ENCODE data around the gene CATSPERE.
"Not testable (repeated sequence)": the region's sequence is repeated elsewhere in the genome, so short reads cannot be mapped to it uniquely, and the experiment has no call there.

CATSPERE gene

DNA sequence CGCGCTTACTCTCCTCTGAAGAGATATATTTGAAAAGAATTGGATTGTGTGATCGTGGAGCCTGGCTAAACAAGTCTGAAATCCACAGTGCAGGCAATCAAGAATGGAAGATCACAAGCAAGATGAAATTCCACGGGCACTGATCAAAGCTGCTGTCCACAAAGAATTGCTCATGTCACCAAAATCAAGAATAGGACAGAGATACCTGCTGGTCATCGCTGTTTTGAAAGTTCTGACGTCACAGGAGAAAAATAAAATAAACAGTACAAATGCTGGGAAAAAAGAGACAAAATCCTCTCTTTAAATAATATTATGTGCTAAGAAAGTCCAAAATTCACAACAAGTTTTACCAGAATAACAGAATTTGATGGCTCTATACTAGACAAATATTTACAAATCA lies 179.8 kb downstream of the CATSPERE start:
- DNase-seq = no peak

DNA sequence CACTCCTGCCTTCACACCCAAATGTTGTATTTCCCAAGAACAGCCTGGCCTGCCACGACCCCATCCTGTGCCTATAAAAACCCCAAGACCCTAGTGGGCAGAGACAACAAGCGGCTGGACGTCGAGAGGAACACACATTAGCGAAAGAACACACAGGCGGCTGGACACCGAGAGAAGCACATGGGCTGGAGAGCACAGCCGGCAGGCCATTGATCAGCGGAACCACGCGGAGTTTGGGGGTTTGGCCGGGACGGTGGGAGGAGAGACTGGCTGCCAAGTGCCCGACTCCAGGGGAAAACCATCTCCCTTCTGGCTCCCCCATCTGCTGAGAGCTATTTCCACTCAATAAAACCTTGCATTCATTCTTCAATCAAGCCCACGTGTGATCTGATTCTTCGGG lies 181.5 kb downstream of the CATSPERE start:
- no peak for DNase-seq

GRCh38 chr1:244642988-244643387 lies 181.9 kb downstream of the CATSPERE start:
- no peak for DNase-seq

- DNase-seq = no peak
Observed at GRCh38 chr1:244645414-244645813, 184.3 kb downstream of the CATSPERE start.

GRCh38 chr1:244645890-244646289 lies 184.8 kb downstream of the CATSPERE start:
- no peak for DNase-seq

DNA sequence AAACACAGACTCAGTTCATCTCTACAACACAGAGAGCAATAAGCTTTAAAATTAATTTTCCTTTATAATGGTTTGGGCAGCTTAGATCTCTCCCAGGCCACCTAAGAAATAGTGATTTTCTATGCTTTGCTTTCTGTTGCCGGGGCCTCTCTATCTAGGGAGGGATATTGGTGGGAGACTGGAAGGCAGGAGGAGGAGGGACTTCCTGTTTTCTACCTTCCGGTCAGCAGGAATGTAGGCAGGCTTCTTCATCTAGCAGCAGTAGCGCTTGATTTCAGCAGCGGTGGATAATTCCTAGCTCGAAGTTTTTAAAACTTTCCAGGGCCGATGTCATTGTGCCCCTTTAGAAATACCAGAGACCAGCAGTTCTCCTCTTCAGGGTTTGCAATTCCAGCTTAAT lies 186.7 kb downstream of the CATSPERE start:
- no peak for DNase-seq

- no peak for DNase-seq
Observed at GRCh38 chr1:244651956-244652622, 191.0 kb downstream of the CATSPERE start.

GRCh38 chr1:244652623-244653438 lies 191.8 kb downstream of the CATSPERE start, which contains the start of gene DESI2:
TSS of gene DESI2 (plus strand) at chr1:244653126. CDS start at chr1:244653314, 188 bp downstream.
- peak; percentile 81 to 95 for DNase-seq

- DNase-seq = no peak
Observed at GRCh38 chr1:244653439-244654107, 192.5 kb downstream of the CATSPERE start.

DNA sequence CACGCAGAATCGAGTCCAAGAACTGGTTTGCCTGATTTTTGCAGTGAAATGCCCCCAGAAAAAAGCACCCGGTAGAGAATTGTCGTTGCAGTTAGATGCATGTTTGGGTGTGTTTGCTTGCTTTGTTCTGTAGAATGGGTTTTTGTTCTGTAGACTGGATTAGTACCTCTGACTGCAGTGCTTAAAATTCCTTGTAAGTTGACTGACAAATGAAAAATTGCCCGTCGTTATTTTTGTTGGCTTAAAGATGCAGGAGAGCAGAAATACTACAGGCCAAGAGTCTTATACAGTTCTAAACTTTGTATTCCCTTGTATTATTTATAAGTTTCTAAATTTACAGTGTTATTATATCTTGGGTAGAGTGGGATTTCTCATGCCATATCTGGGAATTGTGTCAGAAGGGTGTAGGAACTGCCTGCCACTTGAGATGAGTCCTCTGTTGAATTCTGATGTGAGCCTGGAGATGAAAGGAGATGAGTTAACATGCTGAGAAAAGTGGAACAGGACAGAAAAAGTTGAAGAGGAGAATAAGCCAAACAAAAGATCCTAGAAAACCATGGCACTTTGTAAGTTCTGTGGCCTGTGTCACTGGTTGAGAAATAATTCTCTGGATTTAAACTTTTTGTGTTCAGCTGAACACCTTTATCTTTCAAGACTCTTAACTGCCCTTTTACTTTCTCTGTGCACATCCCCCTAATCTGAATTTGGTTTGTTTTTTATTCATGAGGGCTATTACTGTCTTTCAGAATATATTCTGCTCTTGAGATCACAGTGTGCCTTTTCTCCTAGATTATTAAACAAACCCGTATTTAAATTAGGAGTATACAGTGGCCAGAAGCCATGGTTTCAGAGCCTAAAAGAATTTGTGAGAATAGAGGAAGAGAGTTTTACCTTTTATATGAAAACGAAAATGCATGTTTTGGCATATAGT lies 193.3 kb downstream of the CATSPERE start:
- no peak for DNase-seq

GRCh38 chr1:244655186-244655585 lies 194.1 kb downstream of the CATSPERE start:
- no peak for DNase-seq

GRCh38 chr1:244657421-244657820 lies 196.3 kb downstream of the CATSPERE start:
- DNase-seq = no peak

GRCh38 chr1:244659694-244660093 lies 198.6 kb downstream of the CATSPERE start:
- DNase-seq = no peak

DNA sequence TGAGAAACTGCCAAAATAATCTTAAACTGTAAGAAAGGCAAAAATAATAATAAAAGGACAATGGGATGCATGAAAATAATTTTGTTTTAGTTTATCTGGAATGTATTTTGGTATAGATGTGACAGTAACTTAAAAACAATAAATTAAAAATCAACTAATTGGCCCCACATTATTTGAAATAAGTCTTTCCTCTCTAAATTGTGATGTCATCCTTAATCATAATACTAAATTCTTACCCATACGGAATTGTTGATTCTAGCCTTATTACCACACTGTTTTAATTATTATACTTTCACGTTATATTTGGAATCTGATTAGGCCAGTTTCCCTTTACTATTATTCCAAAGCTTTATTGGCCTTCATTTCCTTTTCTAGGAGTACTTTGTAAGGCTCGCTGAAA lies 199.5 kb downstream of the CATSPERE start:
- DNase-seq = no peak

DNA sequence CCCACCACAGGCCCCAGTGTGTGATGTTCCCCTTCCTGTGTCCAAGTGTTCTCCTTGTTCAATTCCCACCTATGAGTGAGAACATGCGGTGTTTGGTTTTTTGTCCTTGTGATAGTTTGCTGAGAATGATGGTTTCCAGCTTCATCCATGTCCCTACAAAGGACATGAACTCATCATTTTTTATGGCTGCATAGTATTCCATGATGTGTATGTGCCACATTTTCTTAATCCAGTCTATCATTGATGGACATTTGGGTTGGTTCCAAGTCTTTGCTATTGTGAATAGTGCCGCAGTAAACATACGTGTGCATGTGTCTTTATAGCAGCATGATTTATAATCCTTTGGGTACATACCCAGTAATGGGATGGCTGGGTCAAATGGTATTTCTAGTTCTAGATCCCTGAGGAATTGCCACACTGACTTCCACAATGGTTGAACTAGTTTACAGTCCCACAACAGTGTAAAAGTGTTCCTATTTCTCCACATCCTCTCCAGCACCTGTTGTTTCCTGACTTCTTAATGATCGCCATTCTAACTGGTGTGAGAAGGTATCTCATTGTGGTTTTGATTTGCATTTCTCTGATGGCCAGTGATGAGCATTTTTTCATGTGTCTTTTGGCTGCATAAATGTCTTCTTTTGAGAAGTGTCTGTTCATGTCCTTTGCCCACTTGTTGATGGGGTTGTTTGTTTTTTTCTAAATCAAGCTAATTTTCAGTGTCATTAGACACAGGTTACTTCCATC lies 200.7 kb downstream of the CATSPERE start:
- DNase-seq = not testable (repeated sequence)

DNA sequence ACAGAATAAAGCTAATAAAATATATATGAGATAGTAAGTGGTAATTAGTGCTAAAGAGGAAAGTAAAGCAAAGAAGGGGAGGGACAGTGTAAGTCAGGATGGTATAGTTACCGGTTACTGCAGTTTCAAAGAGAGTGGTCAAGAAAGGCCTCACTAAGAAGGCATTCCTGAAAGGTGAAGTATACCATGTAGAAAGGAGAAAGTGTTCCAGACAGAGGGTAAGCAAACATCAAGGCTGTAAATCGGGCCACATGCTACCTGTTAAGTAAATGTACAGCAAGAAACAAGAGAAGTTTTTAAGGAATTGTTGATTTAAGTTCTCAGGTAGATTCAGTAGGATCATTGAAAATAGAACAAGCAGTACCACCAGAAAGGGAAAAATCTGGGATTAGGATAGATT lies 201.5 kb downstream of the CATSPERE start:
- DNase-seq = no peak

DNA sequence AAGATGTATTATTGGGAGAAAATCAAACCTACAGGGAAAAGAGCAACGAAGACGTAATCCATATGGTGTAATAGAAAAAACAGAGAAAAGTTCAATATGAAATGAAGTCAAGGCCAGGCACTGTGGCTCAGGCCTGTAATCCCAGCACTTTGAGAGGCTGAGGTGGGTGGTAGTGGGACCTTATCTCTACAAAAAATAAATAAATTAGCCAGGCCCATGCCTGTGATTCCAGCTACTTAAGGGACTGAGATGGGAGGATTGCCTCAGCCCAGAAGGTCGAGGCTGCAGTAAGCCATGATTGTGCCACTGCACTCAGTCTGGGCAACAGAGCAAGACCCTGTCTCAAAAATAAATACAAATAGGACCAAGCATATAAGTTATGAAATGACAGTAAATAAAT lies 203.3 kb downstream of the CATSPERE start:
- no peak for DNase-seq

DNA sequence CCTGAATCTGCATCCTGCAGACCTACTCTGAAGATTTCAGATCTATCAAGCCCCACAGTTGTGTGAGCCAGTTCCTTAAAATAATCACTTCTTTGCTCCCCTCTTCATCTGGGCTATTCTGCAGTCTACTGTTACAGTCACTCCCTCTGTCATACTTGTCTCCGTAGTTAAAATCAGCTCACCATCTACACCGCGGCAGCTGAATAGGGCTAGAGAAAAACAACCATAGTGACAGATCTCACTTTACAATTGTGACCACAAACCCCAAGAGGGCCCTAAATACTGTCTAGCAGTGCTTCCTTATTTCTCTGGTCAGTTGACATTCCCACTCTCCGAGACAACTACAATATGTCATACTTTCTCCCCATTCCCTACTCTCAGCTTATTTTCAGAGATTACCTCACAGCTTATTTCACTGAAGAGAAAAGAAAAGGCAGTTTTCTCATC lies 204.7 kb downstream of the CATSPERE start:
- peak in 1 of 2 donors; percentile 69 for DNase-seq

- DNase-seq = not testable (repeated sequence)
Observed at GRCh38 chr1:244666672-244667418, 205.8 kb downstream of the CATSPERE start.

DNA sequence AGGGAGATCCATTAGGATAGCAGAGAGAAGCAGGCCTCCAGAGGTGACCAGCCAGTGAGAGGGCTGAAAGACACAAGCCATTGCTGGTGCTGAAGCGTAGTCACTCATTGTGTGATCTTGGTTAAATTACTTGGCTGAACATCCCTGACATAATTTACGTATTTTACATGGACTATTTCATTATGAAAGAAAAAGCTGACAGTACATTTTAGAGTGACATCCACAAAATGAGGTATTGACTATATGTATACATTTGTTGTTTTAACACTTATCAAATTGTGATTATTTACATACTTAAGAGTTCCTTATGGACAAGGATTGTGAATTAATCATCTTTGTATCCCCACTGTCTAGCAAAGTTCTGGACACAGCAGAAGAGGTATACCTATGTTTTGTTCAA lies 206.7 kb downstream of the CATSPERE start:
- DNase-seq = no peak

Data from bone marrow (tissue), 2 donors.